GM23338 (cell line): ENCODE measurements around the gene NBEAL2.

Source experiments
- EZH2 ChIP-seq: fragments of 200-600 bp; sonication (generic); IDR thresholded peaks from one replicate; pipeline ENCODE4 v1.8.0; 2017; ENCODE audit warnings: antibody characterized with exemption, mild to moderate bottlenecking, low read depth; ENCODE audit not compliant: unreplicated experiment
- REST ChIP-seq: IDR thresholded peaks from one replicate; pipeline ENCODE4 v1.6.1; 2018; ENCODE audit warnings: antibody characterized with exemption; ENCODE audit not compliant: unreplicated experiment

GRCh38 chr3:46938118-46938517 lies 41.3 kb upstream of the NBEAL2 start:
- TF ChIP-seq EZH2 (no peak), REST (no peak)
